Measurements from ENCODE around the gene ICAM4. TPM values are rescaled to one million over a fixed set of nuclear protein-coding genes. Genes with fewer than 3 reads are reported as not detected.

Gene ICAM4
- total RNA-seq, 1 experiment from 2014 or later = 9.4 TPM

- no TSS peak for BruUV-seq (replicated peaks)
- H3K36me3 ChIP-seq (ENCODE audit: control insufficient read depth, insufficient read depth, low read length) = 0 out of 2 replicates have a peak, but pooled peaks cover 2% of the 10 kb centered on the region
- POLR2A ChIA-PET = no interaction called here
Measured at GRCh38 chr19:10328558-10329429, 42.0 kb downstream of the ICAM4 start.

GRCh38 chr19:10329555-10329954, 42.8 kb downstream of the ICAM4 start:
- TF ChIP-seq CTCF (IDR thresholded peaks at IDR 0.05; ENCODE audit: insufficient read depth in 1 of 2, low read depth in 1 of 2, low read length in 1 of 2, severe bottlenecking in 1 of 2, unreplicated experiment in 1 of 2) = no peak
- peaks cover 70% of the 10 kb centered on the region for H3K36me3 Mint-ChIP-seq (ENCODE audit: insufficient read depth, unreplicated experiment)
- peaks cover 5% of the 10 kb centered on the region for H3K4me1 Mint-ChIP-seq (ENCODE audit: low read depth, unreplicated experiment)

More at GRCh38 chr19:10328558-10329429, 42.0 kb downstream of the ICAM4 start:
- DNase-seq = no peak
- Histone ChIP-seq H3K4me3 (ENCODE audit: low read depth, low read length) (no peak overlapping the region), H3K27me3 (replicated peaks; ENCODE audit: control insufficient read depth, insufficient read depth, low read length) (no peaks in the 10 kb centered on the region), H3K9me3 (no peaks in the 10 kb centered on the region), H3K4me1 (no peaks in the 10 kb centered on the region)
- H3K4me3 Mint-ChIP-seq (ENCODE audit: unreplicated experiment) = no peak overlapping the region
- H3K27ac Mint-ChIP-seq (ENCODE audit: unreplicated experiment) = no peak overlapping the region
- TF ChIP-seq CTCF (IDR thresholded peaks at IDR 0.05; ENCODE audit: insufficient read depth in 1 of 2, low read depth in 1 of 2, low read length in 1 of 2, severe bottlenecking in 1 of 2, unreplicated experiment in 1 of 2) = no peak
- H3K27me3 Mint-ChIP-seq (ENCODE audit: insufficient read depth, unreplicated experiment) = no peaks in the 10 kb centered on the region
- intact Hi-C loops (cut with micrococcal nuclease; ENCODE audit: unreplicated experiment) = no loop called here
- H3K4me1 Mint-ChIP-seq (ENCODE audit: low read depth, unreplicated experiment) = peaks cover 5% of the 10 kb centered on the region
- CTCF ChIA-PET = no interaction called here
- peaks cover 77% of the 10 kb centered on the region for H3K36me3 Mint-ChIP-seq (ENCODE audit: insufficient read depth, unreplicated experiment)
- H3K9me3 Mint-ChIP-seq (ENCODE audit: unreplicated experiment) = no peaks in the 10 kb centered on the region

GRCh38 chr19:10332158-10332964, 45.6 kb downstream of the ICAM4 start:
- Mint-ChIP-seq H3K27me3 (ENCODE audit: insufficient read depth, unreplicated experiment) (no peaks in the 10 kb centered on the region), H3K4me1 (ENCODE audit: low read depth, unreplicated experiment) (peaks cover 5% of the 10 kb centered on the region), H3K27ac (ENCODE audit: unreplicated experiment) (peak overlapping the region; percentile 81), H3K4me3 (ENCODE audit: unreplicated experiment) (peak overlapping the region; percentile 85), H3K36me3 (ENCODE audit: insufficient read depth, unreplicated experiment) (peaks cover 47% of the 10 kb centered on the region), H3K9me3 (ENCODE audit: unreplicated experiment) (no peaks in the 10 kb centered on the region)
- no peaks in the 10 kb centered on the region for H3K9me3 ChIP-seq
- no peak for TF ChIP-seq CTCF (IDR thresholded peaks at IDR 0.05; ENCODE audit: insufficient read depth in 1 of 2, low read depth in 1 of 2, low read length in 1 of 2, severe bottlenecking in 1 of 2, unreplicated experiment in 1 of 2)
- CTCF ChIA-PET = interaction anchor here (0.8 kb wide), 1 partner anchor 43 kb away, joined by 3 read pairs; the partner anchor contains the start of gene ICAM5
- TSS peak; percentile 56 for BruUV-seq (replicated peaks)
- POLR2A ChIA-PET = interaction anchor here (0.9 to 1.3 kb wide), 2 partner anchors 48 to 71 kb away, joined by 3 to 6 read pairs; partner anchors contain the start of genes CDC37 and TYK2
- H3K27me3 ChIP-seq (replicated peaks; ENCODE audit: control insufficient read depth, insufficient read depth, low read length) = no peaks in the 10 kb centered on the region
- H3K4me3 ChIP-seq (ENCODE audit: low read depth, low read length) = peak overlapping the region; percentile 79
- H3K4me1 ChIP-seq = peaks cover 6% of the 10 kb centered on the region; the same call in 1 of the 2 replicates
- DNase-seq = peak in 1 of 2 experiments; percentile 30
- 0 out of 2 replicates have a peak, but pooled peaks cover 2% of the 10 kb centered on the region for H3K36me3 ChIP-seq (ENCODE audit: control insufficient read depth, insufficient read depth, low read length)
- intact Hi-C loops (cut with micrococcal nuclease; ENCODE audit: unreplicated experiment) = loop anchor here (2.0 to 5.0 kb wide), 2 partner anchors 45 to 64 kb away; partner anchors contain the start of genes ICAM4 and ICAM5

More at GRCh38 chr19:10329555-10329954, 42.8 kb downstream of the ICAM4 start:
- Histone ChIP-seq H3K27me3 (replicated peaks; ENCODE audit: control insufficient read depth, insufficient read depth, low read length) (no peaks in the 10 kb centered on the region), H3K4me3 (ENCODE audit: low read depth, low read length) (no peak overlapping the region), H3K9me3 (no peaks in the 10 kb centered on the region), H3K36me3 (ENCODE audit: control insufficient read depth, insufficient read depth, low read length) (0 out of 2 replicates have a peak, but pooled peaks cover 2% of the 10 kb centered on the region), H3K4me1 (no peaks in the 10 kb centered on the region; the same call in 1 of the 2 replicates)
- POLR2A ChIA-PET = interaction anchor here (0.6 kb wide), 1 partner anchor 51 kb away, joined by 3 read pairs; the partner anchor contains the start of gene TYK2
- CTCF ChIA-PET = no interaction called here
- no peak overlapping the region for H3K4me3 Mint-ChIP-seq (ENCODE audit: unreplicated experiment)
- no TSS peak for BruUV-seq (replicated peaks)
- intact Hi-C loops (cut with micrococcal nuclease; ENCODE audit: unreplicated experiment) = no loop called here
- H3K27ac Mint-ChIP-seq (ENCODE audit: unreplicated experiment) = no peak overlapping the region
- no peaks in the 10 kb centered on the region for H3K27me3 Mint-ChIP-seq (ENCODE audit: insufficient read depth, unreplicated experiment)
- no peak for DNase-seq
- H3K9me3 Mint-ChIP-seq (ENCODE audit: unreplicated experiment) = no peaks in the 10 kb centered on the region
